ENCODE data around the gene IL25. TPM values are rescaled to one million over a fixed set of nuclear protein-coding genes. Genes with fewer than 3 reads are reported as not detected.

IL25 gene
- total RNA-seq, 1 experiment from 2014 or later: not detected

DNA sequence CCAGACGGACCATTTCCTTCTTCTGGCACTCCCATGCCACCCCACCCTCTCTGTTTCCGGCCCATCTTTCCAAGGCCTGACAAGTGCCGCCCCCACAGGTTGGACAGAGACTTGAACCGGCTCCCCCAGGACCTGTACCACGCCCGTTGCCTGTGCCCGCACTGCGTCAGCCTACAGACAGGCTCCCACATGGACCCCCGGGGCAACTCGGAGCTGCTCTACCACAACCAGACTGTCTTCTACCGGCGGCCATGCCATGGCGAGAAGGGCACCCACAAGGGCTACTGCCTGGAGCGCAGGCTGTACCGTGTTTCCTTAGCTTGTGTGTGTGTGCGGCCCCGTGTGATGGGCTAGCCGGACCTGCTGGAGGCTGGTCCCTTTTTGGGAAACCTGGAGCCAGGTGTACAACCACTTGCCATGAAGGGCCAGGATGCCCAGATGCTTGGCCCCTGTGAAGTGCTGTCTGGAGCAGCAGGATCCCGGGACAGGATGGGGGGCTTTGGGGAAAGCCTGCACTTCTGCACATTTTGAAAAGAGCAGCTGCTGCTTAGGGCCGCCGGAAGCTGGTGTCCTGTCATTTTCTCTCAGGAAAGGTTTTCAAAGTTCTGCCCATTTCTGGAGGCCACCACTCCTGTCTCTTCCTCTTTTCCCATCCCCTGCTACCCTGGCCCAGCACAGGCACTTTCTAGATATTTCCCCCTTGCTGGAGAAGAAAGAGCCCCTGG lies 3.1 kb downstream of the IL25 start:
- CTCF ChIA-PET: no interaction called here
- Histone ChIP-seq H3K4me3 (ENCODE audit: low read depth in 2 of 2, low read length in 2 of 2) (no peak overlapping the region), H3K36me3 (ENCODE audit: control insufficient read depth, insufficient read depth, low read length) (no peaks in the 10 kb centered on the region), H3K27me3 (ENCODE audit: control insufficient read depth, insufficient read depth, low read length) (no peaks in the 10 kb centered on the region), H3K27ac (ENCODE audit: low read length) (no peak overlapping the region), H3K4me1 (ENCODE audit: control insufficient read depth, insufficient read depth, low read length) (no peaks in the 10 kb centered on the region), H3K9me3 (ENCODE audit: control insufficient read depth, insufficient read depth, low read depth, low read length) (no peaks in the 10 kb centered on the region)
- intact Hi-C loops (cut with micrococcal nuclease; ENCODE audit: unreplicated experiment) (no loop called here), in situ Hi-C loops (cut with HindIII; ENCODE audit: low pct_unique_long_range_greater_than_20kb, low sequenced_read_pairs) (no loop called here)
- no peak for ATAC-seq
- POLR2A ChIA-PET: no interaction called here
- TF ChIP-seq TCF7L2 (IDR thresholded peaks at IDR 0.05; ENCODE audit: low read depth, low read length) (no peak), SIN3A (IDR thresholded peaks at IDR 0.05; ENCODE audit: borderline replicate concordance, insufficient read depth, low read depth, low read length) (no peak), POLR2AphosphoS5 (IDR thresholded peaks at IDR 0.05; ENCODE audit: low read depth, low read length) (no peak)
- TF ChIP-seq, protein P1, sequence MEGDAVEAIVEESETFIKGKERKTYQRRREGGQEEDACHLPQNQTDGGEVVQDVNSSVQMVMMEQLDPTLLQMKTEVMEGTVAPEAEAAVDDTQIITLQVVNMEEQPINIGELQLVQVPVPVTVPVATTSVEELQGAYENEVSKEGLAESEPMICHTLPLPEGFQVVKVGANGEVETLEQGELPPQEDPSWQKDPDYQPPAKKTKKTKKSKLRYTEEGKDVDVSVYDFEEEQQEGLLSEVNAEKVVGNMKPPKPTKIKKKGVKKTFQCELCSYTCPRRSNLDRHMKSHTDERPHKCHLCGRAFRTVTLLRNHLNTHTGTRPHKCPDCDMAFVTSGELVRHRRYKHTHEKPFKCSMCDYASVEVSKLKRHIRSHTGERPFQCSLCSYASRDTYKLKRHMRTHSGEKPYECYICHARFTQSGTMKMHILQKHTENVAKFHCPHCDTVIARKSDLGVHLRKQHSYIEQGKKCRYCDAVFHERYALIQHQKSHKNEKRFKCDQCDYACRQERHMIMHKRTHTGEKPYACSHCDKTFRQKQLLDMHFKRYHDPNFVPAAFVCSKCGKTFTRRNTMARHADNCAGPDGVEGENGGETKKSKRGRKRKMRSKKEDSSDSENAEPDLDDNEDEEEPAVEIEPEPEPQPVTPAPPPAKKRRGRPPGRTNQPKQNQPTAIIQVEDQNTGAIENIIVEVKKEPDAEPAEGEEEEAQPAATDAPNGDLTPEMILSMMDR (IDR thresholded peaks at IDR 0.05): no peak
- TF ChIP-seq, protein P2, sequence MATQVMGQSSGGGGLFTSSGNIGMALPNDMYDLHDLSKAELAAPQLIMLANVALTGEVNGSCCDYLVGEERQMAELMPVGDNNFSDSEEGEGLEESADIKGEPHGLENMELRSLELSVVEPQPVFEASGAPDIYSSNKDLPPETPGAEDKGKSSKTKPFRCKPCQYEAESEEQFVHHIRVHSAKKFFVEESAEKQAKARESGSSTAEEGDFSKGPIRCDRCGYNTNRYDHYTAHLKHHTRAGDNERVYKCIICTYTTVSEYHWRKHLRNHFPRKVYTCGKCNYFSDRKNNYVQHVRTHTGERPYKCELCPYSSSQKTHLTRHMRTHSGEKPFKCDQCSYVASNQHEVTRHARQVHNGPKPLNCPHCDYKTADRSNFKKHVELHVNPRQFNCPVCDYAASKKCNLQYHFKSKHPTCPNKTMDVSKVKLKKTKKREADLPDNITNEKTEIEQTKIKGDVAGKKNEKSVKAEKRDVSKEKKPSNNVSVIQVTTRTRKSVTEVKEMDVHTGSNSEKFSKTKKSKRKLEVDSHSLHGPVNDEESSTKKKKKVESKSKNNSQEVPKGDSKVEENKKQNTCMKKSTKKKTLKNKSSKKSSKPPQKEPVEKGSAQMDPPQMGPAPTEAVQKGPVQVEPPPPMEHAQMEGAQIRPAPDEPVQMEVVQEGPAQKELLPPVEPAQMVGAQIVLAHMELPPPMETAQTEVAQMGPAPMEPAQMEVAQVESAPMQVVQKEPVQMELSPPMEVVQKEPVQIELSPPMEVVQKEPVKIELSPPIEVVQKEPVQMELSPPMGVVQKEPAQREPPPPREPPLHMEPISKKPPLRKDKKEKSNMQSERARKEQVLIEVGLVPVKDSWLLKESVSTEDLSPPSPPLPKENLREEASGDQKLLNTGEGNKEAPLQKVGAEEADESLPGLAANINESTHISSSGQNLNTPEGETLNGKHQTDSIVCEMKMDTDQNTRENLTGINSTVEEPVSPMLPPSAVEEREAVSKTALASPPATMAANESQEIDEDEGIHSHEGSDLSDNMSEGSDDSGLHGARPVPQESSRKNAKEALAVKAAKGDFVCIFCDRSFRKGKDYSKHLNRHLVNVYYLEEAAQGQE (IDR thresholded peaks at IDR 0.05; ENCODE audit: insufficient read depth in 1 of 2, low read depth in 2 of 2, low read length in 1 of 2): no peak
- DNase-seq (ENCODE audit: low read depth, low spot score): no peak
- BruUV-seq (replicated peaks): no TSS peak

DNA sequence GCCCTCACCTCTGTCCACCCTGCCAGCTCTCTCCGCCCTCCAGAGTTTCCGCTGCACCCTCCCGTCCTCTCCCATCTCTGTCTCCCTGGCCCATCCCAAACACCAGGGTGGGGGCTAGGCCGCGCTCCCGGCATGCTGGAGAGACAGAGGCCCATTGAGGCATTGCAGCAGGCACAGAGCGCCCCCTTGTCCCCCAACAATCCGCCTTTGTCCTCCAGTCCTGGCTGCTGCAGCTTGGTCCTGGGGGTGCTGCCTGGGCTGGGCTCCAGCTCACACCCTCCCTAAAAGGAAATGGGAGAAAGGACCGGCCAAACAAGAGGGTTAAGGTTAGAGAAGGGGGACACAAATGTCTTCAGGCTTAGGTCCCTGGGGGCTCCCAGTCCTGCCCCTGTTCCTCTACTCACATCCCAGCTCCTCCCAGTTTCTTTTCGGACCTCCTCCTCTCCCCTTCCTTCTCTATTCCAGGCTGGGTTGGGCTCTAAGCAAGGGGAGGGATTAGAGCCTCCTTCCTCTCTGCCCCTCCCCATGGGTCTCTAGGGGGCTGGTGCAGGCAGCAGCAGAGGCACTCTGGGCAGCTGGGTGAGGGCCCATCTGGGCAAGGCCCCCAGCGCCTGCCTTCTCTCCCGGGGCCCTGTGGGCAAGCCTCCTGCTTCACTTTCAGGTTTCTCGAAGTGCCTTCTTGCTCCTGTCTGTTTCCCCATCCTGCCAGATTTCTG lies 4.0 kb downstream of the IL25 start, which contains the start of gene CMTM5:
TSS of gene CMTM5 (plus strand) at position 565 of the 716 bp plus-strand sequence. CDS start 206 bp downstream, outside the sequence.
- ChIA-PET POLR2A (no interaction called here), CTCF (interaction anchor here (0.5 to 0.9 kb wide), 2 partner anchors 52 to 59 kb away, joined by 5 read pairs; no protein-coding TSS in a partner anchor)
- DNase-seq (ENCODE audit: low read depth, low spot score) (no peak), ATAC-seq (no peak)
- H3K4me3 ChIP-seq (ENCODE audit: low read depth in 2 of 2, low read length in 2 of 2): no peak within 1 kb of the TSS
- no peaks in the 10 kb centered on the region for H3K9me3 ChIP-seq (ENCODE audit: control insufficient read depth, insufficient read depth, low read depth, low read length)
- H3K27me3 ChIP-seq (ENCODE audit: control insufficient read depth, insufficient read depth, low read length): no peaks in the 10 kb centered on the region
- intact Hi-C loops (cut with micrococcal nuclease; ENCODE audit: unreplicated experiment) (no loop called here), in situ Hi-C loops (cut with HindIII; ENCODE audit: low pct_unique_long_range_greater_than_20kb, low sequenced_read_pairs) (no loop called here)
- no TSS peak for BruUV-seq (replicated peaks)
- H3K4me1 ChIP-seq (ENCODE audit: control insufficient read depth, insufficient read depth, low read length): no peaks in the 10 kb centered on the region
- H3K27ac ChIP-seq (ENCODE audit: low read length): no peak within 1 kb of the TSS
- no peaks in the 10 kb centered on the region for H3K36me3 ChIP-seq (ENCODE audit: control insufficient read depth, insufficient read depth, low read length)
- TF ChIP-seq POLR2AphosphoS5 (IDR thresholded peaks at IDR 0.05; ENCODE audit: low read depth, low read length) (no peak), TCF7L2 (IDR thresholded peaks at IDR 0.05; ENCODE audit: low read depth, low read length) (no peak), SIN3A (IDR thresholded peaks at IDR 0.05; ENCODE audit: borderline replicate concordance, insufficient read depth, low read depth, low read length) (no peak)
- TF ChIP-seq, protein P2 (IDR thresholded peaks at IDR 0.05; ENCODE audit: insufficient read depth in 1 of 2, low read depth in 2 of 2, low read length in 1 of 2): no peak
- TF ChIP-seq, protein P1 (IDR thresholded peaks at IDR 0.05): no peak
